GM21576 (cell line): Measurements from ENCODE around the gene ZC3H4.
"Not testable (repeated sequence)": the region's sequence is repeated elsewhere in the genome, so short reads cannot be mapped to it uniquely, and the experiment has no call there.

Experiments
- ATAC-seq: cut with Tn5 transposase; IDR thresholded peaks from one replicate; pipeline ENCODE4 v1.9.1; 2021; ENCODE audit warnings: mild to moderate bottlenecking, moderate library complexity; ENCODE audit not compliant: unreplicated experiment

Gene ZC3H4

GRCh38 chr19:47109177-47109540, 4.4 kb downstream of the ZC3H4 start:
- ATAC-seq, result no peak

GRCh38 chr19:47107953-47108746, 5.4 kb downstream of the ZC3H4 start:
- ATAC-seq, result no peak

- no peak for ATAC-seq
These were observed 6.2 kb downstream of the ZC3H4 start for GRCh38 chr19:47107202-47107952.

- no peak for ATAC-seq
These were observed 6.8 kb downstream of the ZC3H4 start for GRCh38 chr19:47106821-47107201.

GRCh38 chr19:47105874-47106273, 7.7 kb downstream of the ZC3H4 start:
- ATAC-seq, result no peak

GRCh38 chr19:47104680-47105079, 8.9 kb downstream of the ZC3H4 start:
- ATAC-seq, result no peak

GRCh38 chr19:47102346-47103060, 11.1 kb downstream of the ZC3H4 start:
- ATAC-seq, result no peak

GRCh38 chr19:47101116-47101515, 12.5 kb downstream of the ZC3H4 start:
- not testable (repeated sequence) for ATAC-seq

- ATAC-seq, result no peak
These were observed 13.3 kb downstream of the ZC3H4 start for GRCh38 chr19:47100290-47100689.

GRCh38 chr19:47099576-47100050, 14.0 kb downstream of the ZC3H4 start:
- ATAC-seq, result no peak

- ATAC-seq, result no peak
These were observed 15.0 kb downstream of the ZC3H4 start for GRCh38 chr19:47098608-47099007.

GRCh38 chr19:47097396-47098201, 16.0 kb downstream of the ZC3H4 start:
- no peak for ATAC-seq

- ATAC-seq, result no peak
These were observed 16.9 kb downstream of the ZC3H4 start for GRCh38 chr19:47096721-47097120.

- no peak for ATAC-seq
These were observed 17.4 kb downstream of the ZC3H4 start for GRCh38 chr19:47096100-47096704.

- ATAC-seq, result no peak
These were observed 18.0 kb downstream of the ZC3H4 start for GRCh38 chr19:47095476-47096099.

- no peak for ATAC-seq
These were observed 18.8 kb downstream of the ZC3H4 start for GRCh38 chr19:47094557-47095475.

- peak; percentile 53 for ATAC-seq
These were observed 19.7 kb downstream of the ZC3H4 start for GRCh38 chr19:47093841-47094240.

GRCh38 chr19:47093254-47093653, 20.3 kb downstream of the ZC3H4 start:
- ATAC-seq, result no peak
